IMR-90 (cell line): ENCODE data around the gene ZFYVE26. TPM values are rescaled to one million over a fixed set of nuclear protein-coding genes. Genes with fewer than 3 reads are reported as not detected.

Experiments
- ATAC-seq: fragments of 200-7000 bp; cut with Tn5 transposase; 2 replicates; pipeline ENCODE4 v1.9.1; 2020; ENCODE audit warnings: low read depth, mild to moderate bottlenecking, moderate library complexity
- BruUV-seq: library from RNA; stranded (reverse); fragments of 400-500 nt; replicated peaks from 2 replicates; lab custom pipeline; 2021; lab: Mats Ljungman, UMichigan
- CTCF ChIA-PET: fragments of 300-600 bp; formaldehyde crosslinking; extraction: SDS; loops from one replicate; lab custom pipeline; 2021; ENCODE audit warnings: antibody characterized with exemption; lab: Yijun Ruan, JAX
- POLR2A ChIA-PET: fragments of 300-600 bp; sonication (Branson Sonifier 250); formaldehyde crosslinking; loops from one replicate; lab custom pipeline; 2022; ENCODE audit warnings: antibody characterized with exemption; ENCODE audit not compliant: unreplicated experiment; lab: Charles Lee
- DNase-seq: peaks from one replicate; pipeline ENCODE4 v3.0.0; 2013
- H2AFZ ChIP-seq: replicated peaks from 2 replicates; pipeline ENCODE3; 2013; ENCODE audit warnings: low read length, mild to moderate bottlenecking; ENCODE audit not compliant: poor library complexity
- H2AK5ac ChIP-seq: 2 replicates; pipeline ENCODE4 v1.6.1; 2013; ENCODE audit warnings: low read depth, low read length, inconsistent platforms
- H2AK9ac ChIP-seq: replicated peaks from 2 replicates; pipeline ENCODE3; 2013; ENCODE audit warnings: mild to moderate bottlenecking, low read depth, low read length, moderate library complexity; ENCODE audit not compliant: poor library complexity
- H2BK120ac ChIP-seq: 2 replicates; pipeline ENCODE4 v1.6.1; 2013; ENCODE audit warnings: low read depth, low read length, inconsistent platforms
- H2BK15ac ChIP-seq: 3 replicates; pipeline ENCODE4 v1.6.1; 2013; ENCODE audit warnings: low read depth, low read length, inconsistent platforms
- H2BK20ac ChIP-seq: 2 replicates; pipeline ENCODE4 v1.6.1; 2013; ENCODE audit warnings: low read depth, mild to moderate bottlenecking, inconsistent platforms, low read length, moderate library complexity
- H2BK5ac ChIP-seq: 2 replicates; pipeline ENCODE4 v1.6.1; 2013; ENCODE audit warnings: mild to moderate bottlenecking, low read depth, low read length, inconsistent platforms; ENCODE audit not compliant: poor library complexity, severe bottlenecking
- H3K14ac ChIP-seq: replicated peaks from 2 replicates; pipeline ENCODE4 v1.6.1; 2013; ENCODE audit warnings: low read depth, low read length, inconsistent platforms
- H3K18ac ChIP-seq: 2 replicates; pipeline ENCODE4 v1.6.1; 2013; ENCODE audit warnings: low read depth, low read length, control low read depth
- H3K23ac ChIP-seq: 2 replicates; pipeline ENCODE4 v1.6.1; 2013; ENCODE audit warnings: low read depth, low read length, inconsistent platforms
- H3K27ac ChIP-seq: 2 replicates; pipeline ENCODE4 v1.5.1; 2013; ENCODE audit warnings: mild to moderate bottlenecking, control low read depth, low read length; ENCODE audit not compliant: insufficient read depth
- H3K27me3 ChIP-seq: 2 replicates; pipeline ENCODE4 v1.6.1; 2013; ENCODE audit warnings: low read length; ENCODE audit not compliant: control insufficient read depth, insufficient read depth
- H3K36me3 ChIP-seq: 2 replicates; pipeline ENCODE4 v1.6.1; 2013; ENCODE audit warnings: low read length, mixed read lengths; ENCODE audit not compliant: control insufficient read depth, insufficient read depth
- H3K4ac ChIP-seq: 2 replicates; pipeline ENCODE4 v1.6.1; 2013; ENCODE audit warnings: low read depth, low read length, inconsistent platforms
- H3K4me1 ChIP-seq: 2 replicates; pipeline ENCODE4 v1.6.1; 2013; ENCODE audit warnings: low read length, mixed read lengths; ENCODE audit not compliant: control insufficient read depth, insufficient read depth
- H3K4me2 ChIP-seq: 2 replicates; pipeline ENCODE4 v1.6.1; 2013; ENCODE audit warnings: low read depth, mild to moderate bottlenecking, control low read depth, low read length, moderate library complexity
- H3K4me3 ChIP-seq: 2 replicates; pipeline ENCODE4 v1.5.1; 2013; ENCODE audit warnings: low read depth, mild to moderate bottlenecking, control low read depth, low read length, moderate library complexity; ENCODE audit not compliant: insufficient read depth
- H3K56ac ChIP-seq: 2 replicates; pipeline ENCODE4 v1.6.1; 2013; ENCODE audit warnings: low read length, inconsistent platforms; ENCODE audit not compliant: insufficient read depth; ENCODE audit errors: extremely low read depth
- H3K79me1 ChIP-seq, 2 experiments: 2 replicates each; pipeline ENCODE4 v1.6.1; 2013; ENCODE audit warnings: low read length in 2 of 2, inconsistent platforms in 1 of 2, low read depth in 1 of 2
- H3K9ac ChIP-seq: 2 replicates; pipeline ENCODE4 v1.6.1; 2013; ENCODE audit warnings: low read depth, low read length, control low read depth
- H3K9me1 ChIP-seq: 2 replicates; pipeline ENCODE4 v1.6.1; 2013; ENCODE audit warnings: low read length, inconsistent platforms; ENCODE audit not compliant: insufficient read depth
- H3K9me3 ChIP-seq: 2 replicates; pipeline ENCODE4 v1.6.1; 2013; ENCODE audit warnings: low read length; ENCODE audit not compliant: control insufficient read depth, insufficient read depth
- H4K20me1 ChIP-seq: 2 replicates; pipeline ENCODE4 v1.6.1; 2013; ENCODE audit warnings: low read length, inconsistent platforms; ENCODE audit not compliant: insufficient read depth
- H4K5ac ChIP-seq: 2 replicates; pipeline ENCODE4 v1.6.1; 2013; ENCODE audit warnings: mild to moderate bottlenecking, low read depth, low read length, control low read depth
- H4K8ac ChIP-seq, 2 experiments: 2 replicates each; pipeline ENCODE4 v1.6.1; 2013; ENCODE audit warnings: low read depth in 2 of 2, low read length in 2 of 2, control low read depth in 1 of 2, inconsistent platforms in 1 of 2
- H4K91ac ChIP-seq: 2 replicates; pipeline ENCODE4 v1.6.1; 2013; ENCODE audit warnings: low read depth, low read length, inconsistent platforms; ENCODE audit not compliant: insufficient read depth
- BHLHE40 ChIP-seq: fragments of 150-350 bp; IDR thresholded peaks from 2 replicates; pipeline ENCODE4 v1.6.1; 2016; ENCODE audit warnings: mild to moderate bottlenecking, low read depth, low read length
- FOS ChIP-seq: fragments of 150-350 bp; IDR thresholded peaks from 2 replicates; pipeline ENCODE4 v1.6.1; 2016; ENCODE audit warnings: low read depth, low read length
- WGBS, 2 experiments: methylation state at CpG; one replicate each; pipeline versions ENCODE4 v1.1.5 to v1.1.7; 2013; ENCODE audit warnings: missing lambda C conversion rate in 2 of 2; ENCODE audit not compliant: insufficient read length in 1 of 2; ENCODE audit errors: extremely low coverage in 2 of 2; 5-methylcytosine and 5-hydroxymethylcytosine counted together
- dilution Hi-C: fragments of 300-500 bp; cut with HindIII; formaldehyde crosslinking; loops from one replicate; pipeline ENCODE4 v1.14.3; 2018; ENCODE audit warnings: low sequenced_read_pairs; ENCODE audit not compliant: unreplicated experiment
- in situ Hi-C: fragments of 300-500 bp; cut with MboI; formaldehyde crosslinking; loops from 3 replicates; pipeline ENCODE4 v1.14.3; 2019; ENCODE audit warnings: low sequenced_read_pairs, inconsistent platforms, mixed read lengths
- intact Hi-C: fragments of 100-400 bp; cut with micrococcal nuclease; formaldehyde crosslinking; loops from 2 replicates; pipeline ENCODE4 v1.10.0; 2022
- polyA plus RNA-seq, 3 experiments: library from polyadenylated mRNA; depleted of rRNA; stranded (reverse); fragments of >200 nt; gene quantifications; 2 replicates each; pipeline ENCODE4 v1.2.3, GENCODE V29; 2012; ENCODE audit warnings: low replicate concordance in 1 of 3
- total RNA-seq: library from RNA; depleted of rRNA; stranded (reverse); fragments of >200 nt; gene quantifications from 2 replicates; pipeline ENCODE4 v1.2.3, GENCODE V29; 2012

ZFYVE26 gene
- total and polyA plus RNA-seq, 2 of the 4 experiments (the other 2 are of a cell fraction): 6.0 to 11.1 TPM

DNA sequence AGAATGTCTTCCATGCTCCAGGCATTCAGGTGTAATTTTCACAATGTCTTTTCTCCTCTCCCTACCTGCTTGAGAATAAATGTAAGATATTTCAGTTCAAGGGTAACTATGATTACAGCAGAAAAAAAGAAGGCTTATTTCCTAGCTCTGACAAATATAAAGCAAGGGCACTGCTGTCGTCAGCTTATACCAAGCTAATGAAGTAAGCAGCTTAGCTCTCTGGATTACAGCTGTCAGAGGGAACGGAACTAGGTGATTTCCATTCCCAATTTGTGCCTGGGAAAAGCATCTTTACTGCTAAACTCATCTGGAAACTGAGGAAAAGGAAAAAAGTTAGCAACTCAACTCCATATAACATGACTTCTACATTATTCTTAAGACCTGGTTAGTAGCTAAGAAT, 56.5 kb downstream of the ZFYVE26 start:
- ChIA-PET CTCF (no interaction called here), POLR2A (no interaction called here)
- dilution Hi-C loops: no loop called here
- H4K91ac ChIP-seq: no peak overlapping the region
- BruUV-seq: no TSS peak
- H3K27me3 ChIP-seq: no peaks in the 10 kb centered on the region
- TF ChIP-seq FOS (no peak), BHLHE40 (no peak)
- 100% methylated on average over 1 of the region's 2 CpGs; no CpG with 5 or more reads in 1 of the 2 experiments for WGBS, 2 experiments
- no peaks in the 10 kb centered on the region for H4K20me1 ChIP-seq
- 0 out of 2 replicates have a peak, but pooled peaks cover 8% of the 10 kb centered on the region for H3K9me1 ChIP-seq
- H3K4me3 ChIP-seq: no peak overlapping the region
- intact Hi-C loops: no loop called here
- H3K14ac ChIP-seq: no peak overlapping the region
- DNase-seq (no peak), ATAC-seq (no peak)
- no peak overlapping the region for H2BK5ac ChIP-seq
- H3K9me3 ChIP-seq: no peaks in the 10 kb centered on the region
- no peak overlapping the region for H3K18ac ChIP-seq
- no peaks in the 10 kb centered on the region for H3K4me1 ChIP-seq
- no peak overlapping the region for H3K23ac ChIP-seq
- no peak overlapping the region for H2BK120ac ChIP-seq
- in situ Hi-C loops: no loop called here
- H2AK5ac ChIP-seq: no peak overlapping the region
- H3K36me3 ChIP-seq: peaks cover 26% of the 10 kb centered on the region
- H2AFZ ChIP-seq: no peak overlapping the region
- H2BK20ac ChIP-seq: no peak overlapping the region
- H3K4ac ChIP-seq: no peak overlapping the region
- H3K56ac ChIP-seq: no peak overlapping the region
- no peak overlapping the region for H3K4me2 ChIP-seq
- no peaks in the 10 kb centered on the region for H3K79me1 ChIP-seq
- H4K8ac ChIP-seq: no peak overlapping the region
- no peak overlapping the region for H3K27ac ChIP-seq
- no peak overlapping the region for H2AK9ac ChIP-seq
- H2BK15ac ChIP-seq: no peak overlapping the region
- no peak overlapping the region for H3K9ac ChIP-seq
- no peak overlapping the region for H4K5ac ChIP-seq
